Neural crest cell (in vitro differentiated cells): ENCODE measurements around the gene UGGT2. TPM values are rescaled to one million over a fixed set of nuclear protein-coding genes. Genes with fewer than 3 reads are reported as not detected.

ENCODE experiments used
- DNase-seq: peaks from one replicate; pipeline ENCODE4 v3.0.0; 2021; ENCODE audit warnings: low read depth, mixed read lengths, low spot score
- H3K27ac Mint-ChIP-seq: one replicate; pipeline ENCODE4 v1.8.0; 2021; ENCODE audit warnings: mild to moderate bottlenecking, mixed read lengths; ENCODE audit not compliant: unreplicated experiment
- H3K27me3 Mint-ChIP-seq: 2 replicates; pipeline ENCODE4 v1.8.0; 2021; ENCODE audit warnings: low read depth, mild to moderate bottlenecking, mixed read lengths
- H3K36me3 Mint-ChIP-seq: 2 replicates; pipeline ENCODE4 v1.8.0; 2021; ENCODE audit warnings: low read depth, mild to moderate bottlenecking, mixed read lengths
- H3K4me1 Mint-ChIP-seq: 2 replicates; pipeline ENCODE4 v1.8.0; 2021; ENCODE audit warnings: mixed read lengths
- H3K4me3 Mint-ChIP-seq: one replicate; pipeline ENCODE4 v1.8.0; 2021; ENCODE audit warnings: mild to moderate bottlenecking, mixed read lengths
- H3K9me3 Mint-ChIP-seq: 2 replicates; pipeline ENCODE4 v1.8.0; 2021; ENCODE audit warnings: mixed read lengths
- long read RNA-seq: library from polyadenylated mRNA; unstranded; transcript quantifications from one replicate; pipeline ENCODE4 v2.0.0, GENCODE V29; 2020
- total RNA-seq: library from RNA; stranded (reverse); gene quantifications from 2 replicates; pipeline ENCODE4 v1.2.1, GENCODE V29; 2021
- TF ChIP-seq, protein P1 (sequence below): fragments of 200-600 bp; sonication (generic); conservative IDR thresholded peaks from 2 replicates; pipeline ENCODE4 v1.5.0; 2021; ENCODE audit warnings: antibody characterized with exemption, mild to moderate bottlenecking

Gene UGGT2, protein sequence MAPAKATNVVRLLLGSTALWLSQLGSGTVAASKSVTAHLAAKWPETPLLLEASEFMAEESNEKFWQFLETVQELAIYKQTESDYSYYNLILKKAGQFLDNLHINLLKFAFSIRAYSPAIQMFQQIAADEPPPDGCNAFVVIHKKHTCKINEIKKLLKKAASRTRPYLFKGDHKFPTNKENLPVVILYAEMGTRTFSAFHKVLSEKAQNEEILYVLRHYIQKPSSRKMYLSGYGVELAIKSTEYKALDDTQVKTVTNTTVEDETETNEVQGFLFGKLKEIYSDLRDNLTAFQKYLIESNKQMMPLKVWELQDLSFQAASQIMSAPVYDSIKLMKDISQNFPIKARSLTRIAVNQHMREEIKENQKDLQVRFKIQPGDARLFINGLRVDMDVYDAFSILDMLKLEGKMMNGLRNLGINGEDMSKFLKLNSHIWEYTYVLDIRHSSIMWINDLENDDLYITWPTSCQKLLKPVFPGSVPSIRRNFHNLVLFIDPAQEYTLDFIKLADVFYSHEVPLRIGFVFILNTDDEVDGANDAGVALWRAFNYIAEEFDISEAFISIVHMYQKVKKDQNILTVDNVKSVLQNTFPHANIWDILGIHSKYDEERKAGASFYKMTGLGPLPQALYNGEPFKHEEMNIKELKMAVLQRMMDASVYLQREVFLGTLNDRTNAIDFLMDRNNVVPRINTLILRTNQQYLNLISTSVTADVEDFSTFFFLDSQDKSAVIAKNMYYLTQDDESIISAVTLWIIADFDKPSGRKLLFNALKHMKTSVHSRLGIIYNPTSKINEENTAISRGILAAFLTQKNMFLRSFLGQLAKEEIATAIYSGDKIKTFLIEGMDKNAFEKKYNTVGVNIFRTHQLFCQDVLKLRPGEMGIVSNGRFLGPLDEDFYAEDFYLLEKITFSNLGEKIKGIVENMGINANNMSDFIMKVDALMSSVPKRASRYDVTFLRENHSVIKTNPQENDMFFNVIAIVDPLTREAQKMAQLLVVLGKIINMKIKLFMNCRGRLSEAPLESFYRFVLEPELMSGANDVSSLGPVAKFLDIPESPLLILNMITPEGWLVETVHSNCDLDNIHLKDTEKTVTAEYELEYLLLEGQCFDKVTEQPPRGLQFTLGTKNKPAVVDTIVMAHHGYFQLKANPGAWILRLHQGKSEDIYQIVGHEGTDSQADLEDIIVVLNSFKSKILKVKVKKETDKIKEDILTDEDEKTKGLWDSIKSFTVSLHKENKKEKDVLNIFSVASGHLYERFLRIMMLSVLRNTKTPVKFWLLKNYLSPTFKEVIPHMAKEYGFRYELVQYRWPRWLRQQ (N-terminal part only)
- 31.5 and 32.9 TPM in 2 replicates for total RNA-seq
- long read RNA-seq, partial matches to known transcripts, result 39 of 69 reads
- long read RNA-seq, other reads (novel, unspliced or antisense), result 29 of 69 reads

DNA sequence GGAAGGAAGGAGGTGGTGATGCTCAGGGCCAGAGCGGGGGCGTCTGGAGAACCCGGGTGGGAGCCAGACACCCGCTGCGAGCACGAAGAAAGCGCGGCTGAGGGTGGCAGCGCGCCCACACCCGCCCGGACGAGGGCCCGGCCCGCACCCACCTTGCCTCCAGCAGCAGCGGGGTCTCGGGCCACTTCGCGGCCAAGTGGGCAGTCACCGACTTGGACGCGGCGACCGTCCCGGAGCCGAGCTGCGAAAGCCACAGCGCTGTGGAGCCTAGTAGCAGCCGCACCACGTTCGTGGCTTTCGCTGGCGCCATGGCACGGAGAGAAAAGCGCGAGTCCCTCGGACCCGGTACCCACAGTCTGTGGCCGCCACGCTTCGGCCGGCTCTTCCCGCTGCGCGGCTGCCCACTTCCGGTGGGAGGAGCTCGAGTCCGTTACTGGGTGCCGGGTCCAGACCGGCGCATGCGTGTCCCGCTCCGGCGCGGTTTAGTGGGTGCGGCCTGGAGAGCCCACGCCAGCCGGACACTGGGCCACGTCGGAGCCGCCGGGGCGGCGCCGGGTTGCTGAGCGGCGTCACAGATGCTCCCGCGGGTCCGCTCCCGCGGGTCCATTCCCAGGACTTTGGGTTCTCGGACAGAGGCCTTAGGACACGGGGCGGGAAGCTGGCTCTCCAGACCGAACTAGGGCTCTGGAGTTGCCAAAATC is at the start of gene UGGT2:
TSS of gene UGGT2 (minus strand) at position 399 of the 701 bp plus-strand sequence. CDS start at position 310, 89 bp downstream.
- Mint-ChIP-seq H3K27ac (peak within 1 kb of the TSS; percentile 97), H3K4me1 (peaks cover 19% of the 10 kb centered on the region)

DNA sequence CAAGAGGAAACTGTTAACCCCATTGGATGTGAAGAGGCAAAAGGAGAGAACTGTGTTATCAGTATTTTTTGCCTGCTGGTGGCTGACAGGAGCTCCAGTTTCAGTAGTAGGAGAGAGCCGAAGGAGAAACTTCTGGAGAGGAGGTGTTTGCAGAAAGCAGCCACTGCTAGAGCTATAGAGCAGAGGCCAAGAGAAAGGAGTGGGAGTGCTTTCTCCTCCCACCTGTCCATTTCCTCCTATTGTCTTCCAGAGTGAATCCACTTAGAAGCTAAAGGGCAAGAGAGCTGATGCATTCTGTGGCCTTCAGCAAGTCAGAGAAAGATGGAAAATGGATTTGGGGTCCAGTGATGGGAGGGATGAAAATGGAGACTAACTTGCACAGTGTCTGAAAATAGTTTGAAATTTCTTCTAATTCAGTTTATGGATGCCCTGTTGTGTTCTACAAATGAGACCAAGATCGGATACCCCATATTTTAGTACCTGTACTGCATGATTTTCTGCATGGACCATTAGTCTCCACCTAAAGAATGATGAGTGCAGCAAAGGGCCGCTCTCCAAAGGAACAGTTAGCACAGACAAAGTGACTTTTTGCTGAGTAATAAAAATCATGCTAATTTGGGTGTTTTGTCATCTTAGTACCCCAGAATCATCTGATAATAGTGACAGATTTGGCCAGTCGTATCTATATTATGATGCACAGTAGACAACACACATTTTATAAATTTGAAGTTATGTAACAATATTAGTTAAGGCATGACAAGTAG is 47.4 kb upstream of the UGGT2 start:
- Mint-ChIP-seq H3K27me3 (peaks cover 14% of the 10 kb centered on the region), H3K27ac (no peak overlapping the region), H3K36me3 (no peaks in the 10 kb centered on the region), H3K4me1 (no peaks in the 10 kb centered on the region), H3K4me3 (no peak overlapping the region), H3K9me3 (no peaks in the 10 kb centered on the region)
- TF ChIP-seq, protein P1, sequence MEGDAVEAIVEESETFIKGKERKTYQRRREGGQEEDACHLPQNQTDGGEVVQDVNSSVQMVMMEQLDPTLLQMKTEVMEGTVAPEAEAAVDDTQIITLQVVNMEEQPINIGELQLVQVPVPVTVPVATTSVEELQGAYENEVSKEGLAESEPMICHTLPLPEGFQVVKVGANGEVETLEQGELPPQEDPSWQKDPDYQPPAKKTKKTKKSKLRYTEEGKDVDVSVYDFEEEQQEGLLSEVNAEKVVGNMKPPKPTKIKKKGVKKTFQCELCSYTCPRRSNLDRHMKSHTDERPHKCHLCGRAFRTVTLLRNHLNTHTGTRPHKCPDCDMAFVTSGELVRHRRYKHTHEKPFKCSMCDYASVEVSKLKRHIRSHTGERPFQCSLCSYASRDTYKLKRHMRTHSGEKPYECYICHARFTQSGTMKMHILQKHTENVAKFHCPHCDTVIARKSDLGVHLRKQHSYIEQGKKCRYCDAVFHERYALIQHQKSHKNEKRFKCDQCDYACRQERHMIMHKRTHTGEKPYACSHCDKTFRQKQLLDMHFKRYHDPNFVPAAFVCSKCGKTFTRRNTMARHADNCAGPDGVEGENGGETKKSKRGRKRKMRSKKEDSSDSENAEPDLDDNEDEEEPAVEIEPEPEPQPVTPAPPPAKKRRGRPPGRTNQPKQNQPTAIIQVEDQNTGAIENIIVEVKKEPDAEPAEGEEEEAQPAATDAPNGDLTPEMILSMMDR, result no peak
- DNase-seq, result no peak

More for the DNA sequence above, at the start of gene UGGT2:
- peaks cover 4% of the 10 kb centered on the region for H3K27me3 Mint-ChIP-seq
- H3K36me3 Mint-ChIP-seq, result peaks cover 31% of the 10 kb centered on the region
- peak; percentile 83 for DNase-seq
- peak within 1 kb of the TSS; percentile 96 for H3K4me3 Mint-ChIP-seq
- TF ChIP-seq, protein P1, result no peak
- peaks cover 2% of the 10 kb centered on the region for H3K9me3 Mint-ChIP-seq

DNA sequence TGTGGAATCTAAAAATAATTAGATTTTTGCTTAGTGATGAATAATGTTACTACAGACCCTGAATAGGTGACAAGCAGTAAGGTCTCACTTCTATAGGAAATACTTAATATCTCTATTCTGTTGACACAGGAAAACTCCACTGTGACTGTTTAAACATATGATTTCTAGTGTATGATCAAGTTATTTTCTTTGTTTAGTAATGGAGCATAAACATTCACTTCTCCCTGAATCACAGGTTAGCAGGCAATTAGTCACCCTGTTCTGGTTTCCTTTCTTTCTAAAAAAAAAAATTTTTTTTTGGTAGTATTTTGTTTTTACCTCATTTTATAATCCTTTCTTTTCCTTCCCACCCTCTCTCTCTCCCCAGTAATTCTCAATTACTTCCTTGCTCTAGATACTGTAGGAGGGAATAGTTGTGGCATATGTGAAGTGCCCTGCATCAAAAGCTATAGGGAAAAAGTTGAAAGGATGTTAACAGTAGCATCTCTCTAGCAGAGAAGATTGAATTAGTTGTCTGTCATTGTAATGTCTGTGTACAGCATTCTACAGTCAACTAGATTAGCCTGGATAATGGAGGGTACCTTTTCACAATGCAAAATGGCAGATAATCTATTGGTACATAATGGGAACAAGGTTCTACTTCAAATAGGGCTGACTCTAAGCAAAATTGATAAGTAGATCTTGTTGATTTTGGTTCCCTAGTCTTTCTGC is 40.2 kb upstream of the UGGT2 start:
- Mint-ChIP-seq H3K27me3 (peaks cover 72% of the 10 kb centered on the region), H3K9me3 (no peaks in the 10 kb centered on the region), H3K4me3 (peak overlapping the region; percentile 24), H3K27ac (no peak overlapping the region), H3K36me3 (no peaks in the 10 kb centered on the region), H3K4me1 (peaks cover 9% of the 10 kb centered on the region)
- DNase-seq, result no peak
- TF ChIP-seq, protein P1, result no peak

DNA sequence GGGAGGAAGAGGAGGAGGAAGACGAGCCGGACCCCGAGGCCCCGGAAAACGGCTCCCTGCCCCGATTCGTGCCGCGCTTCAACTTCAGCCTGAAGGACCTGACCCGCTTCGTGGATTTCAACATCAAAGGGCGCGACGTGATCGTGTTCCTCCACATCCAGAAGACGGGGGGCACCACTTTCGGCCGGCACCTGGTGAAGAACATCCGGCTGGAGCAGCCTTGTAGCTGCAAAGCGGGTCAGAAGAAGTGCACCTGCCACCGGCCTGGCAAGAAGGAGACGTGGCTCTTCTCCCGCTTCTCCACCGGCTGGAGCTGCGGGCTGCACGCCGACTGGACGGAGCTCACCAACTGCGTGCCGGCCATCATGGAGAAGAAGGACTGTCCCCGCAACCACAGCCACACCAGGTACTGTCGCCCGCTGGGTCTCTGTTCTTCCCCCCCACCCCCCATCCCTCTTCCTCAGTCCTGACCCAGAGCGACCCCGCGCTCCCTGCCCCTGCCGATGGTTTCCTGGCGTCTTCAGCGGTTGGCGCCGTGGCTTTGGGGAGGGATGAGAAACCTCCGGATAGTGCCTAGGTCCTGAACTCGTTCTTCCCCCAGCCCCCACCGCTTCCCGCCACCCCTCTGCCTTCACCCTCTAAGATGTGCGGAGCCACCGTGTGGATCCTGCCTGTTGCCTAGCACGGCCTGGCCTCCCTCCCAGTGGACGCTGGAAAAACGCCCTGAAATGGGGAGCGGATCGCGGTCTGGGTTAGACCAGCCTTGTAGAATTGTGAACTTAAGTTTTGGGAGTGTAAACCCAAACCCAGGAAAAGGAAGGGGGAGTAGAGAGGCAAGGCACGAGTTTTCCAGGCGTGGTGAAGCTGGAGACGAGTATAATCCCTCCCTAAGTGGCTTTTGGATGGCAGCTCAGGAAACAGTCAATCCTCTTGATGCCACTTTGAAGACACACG is 38.2 kb upstream of the UGGT2 start:
- Mint-ChIP-seq H3K27ac (no peak overlapping the region), H3K27me3 (peaks cover 87% of the 10 kb centered on the region), H3K4me3 (peak overlapping the region; percentile 82), H3K9me3 (no peaks in the 10 kb centered on the region), H3K36me3 (no peaks in the 10 kb centered on the region), H3K4me1 (peaks cover 9% of the 10 kb centered on the region)
- TF ChIP-seq, protein P1, result no peak
- peak; percentile 19 for DNase-seq
